C4-2B (cell line): ENCODE results near the gene ATP12A.
A peak's percentile ranks its signal among the peaks of the same experiment; 100 is the strongest.

Source experiments
- ZFX ChIP-seq: fragments of 450-650 bp; IDR thresholded peaks from 2 replicates; pipeline ENCODE4 v1.6.1; 2017
- TF ChIP-seq, protein P1 (sequence below): fragments of 450-650 bp; conservative IDR thresholded peaks from 2 replicates; pipeline ENCODE4 v1.5.1; 2017; ENCODE audit warnings: mild to moderate bottlenecking

DNA sequence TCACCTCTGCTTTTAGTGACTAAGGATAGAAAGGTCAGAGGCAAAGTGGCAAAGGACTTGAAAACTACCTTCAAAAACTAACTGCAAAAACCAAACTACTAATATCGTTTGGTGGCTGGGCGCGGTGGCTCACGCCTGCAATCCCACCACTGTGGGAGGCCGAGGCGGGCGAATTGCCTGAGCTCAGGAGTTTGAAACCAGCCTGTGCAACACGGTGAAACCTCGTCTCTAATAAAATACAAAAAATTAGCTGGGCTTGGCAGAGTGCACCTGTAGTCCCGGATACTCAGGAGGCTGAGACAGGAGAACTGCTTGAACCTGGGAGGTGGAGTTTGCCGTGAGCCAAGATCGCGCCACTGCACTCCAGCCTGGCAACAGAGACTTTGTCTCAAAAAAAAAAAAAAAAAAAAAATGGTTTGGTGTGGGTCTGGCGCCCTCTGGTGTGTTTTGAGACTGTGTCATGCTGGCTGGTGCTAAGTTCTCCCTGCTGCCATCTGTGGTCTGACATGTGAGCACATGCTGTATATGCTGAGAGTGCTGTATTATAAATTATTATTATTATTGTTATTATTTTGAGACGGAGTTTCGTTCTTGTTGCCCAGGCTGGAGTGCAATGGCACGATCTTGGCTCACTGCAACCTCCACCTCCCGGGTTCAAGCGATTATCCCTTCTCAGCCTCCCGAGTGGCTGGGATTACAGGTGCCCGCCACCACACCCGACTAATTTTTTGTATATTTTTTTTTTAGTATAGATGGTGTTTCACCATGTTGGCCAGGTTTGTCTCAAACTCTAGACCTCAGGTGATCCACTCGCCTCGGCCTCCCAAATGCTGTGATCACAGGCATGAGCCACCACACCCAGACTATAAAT lies 47.8 kb downstream of the ATP12A start:
- TF ChIP-seq, protein P1, sequence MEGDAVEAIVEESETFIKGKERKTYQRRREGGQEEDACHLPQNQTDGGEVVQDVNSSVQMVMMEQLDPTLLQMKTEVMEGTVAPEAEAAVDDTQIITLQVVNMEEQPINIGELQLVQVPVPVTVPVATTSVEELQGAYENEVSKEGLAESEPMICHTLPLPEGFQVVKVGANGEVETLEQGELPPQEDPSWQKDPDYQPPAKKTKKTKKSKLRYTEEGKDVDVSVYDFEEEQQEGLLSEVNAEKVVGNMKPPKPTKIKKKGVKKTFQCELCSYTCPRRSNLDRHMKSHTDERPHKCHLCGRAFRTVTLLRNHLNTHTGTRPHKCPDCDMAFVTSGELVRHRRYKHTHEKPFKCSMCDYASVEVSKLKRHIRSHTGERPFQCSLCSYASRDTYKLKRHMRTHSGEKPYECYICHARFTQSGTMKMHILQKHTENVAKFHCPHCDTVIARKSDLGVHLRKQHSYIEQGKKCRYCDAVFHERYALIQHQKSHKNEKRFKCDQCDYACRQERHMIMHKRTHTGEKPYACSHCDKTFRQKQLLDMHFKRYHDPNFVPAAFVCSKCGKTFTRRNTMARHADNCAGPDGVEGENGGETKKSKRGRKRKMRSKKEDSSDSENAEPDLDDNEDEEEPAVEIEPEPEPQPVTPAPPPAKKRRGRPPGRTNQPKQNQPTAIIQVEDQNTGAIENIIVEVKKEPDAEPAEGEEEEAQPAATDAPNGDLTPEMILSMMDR = peak; percentile 99
- TF ChIP-seq ZFX = no peak
